Stimulated activated CD8-positive, alpha-beta memory T cell treated with anti-CD3 and anti-CD28 coated beads, Interleukin-12 subunit alpha, Interleukin-12 subunit beta, amount 100 ng/mL, for 24 hours (primary cell): ENCODE results near the gene PSMD13.

ENCODE experiments used
- DNase-seq: peaks from one replicate; pipeline ENCODE4 v3.0.0-alpha.2; 2020; ENCODE audit errors: extremely low read depth

Gene PSMD13

DNA sequence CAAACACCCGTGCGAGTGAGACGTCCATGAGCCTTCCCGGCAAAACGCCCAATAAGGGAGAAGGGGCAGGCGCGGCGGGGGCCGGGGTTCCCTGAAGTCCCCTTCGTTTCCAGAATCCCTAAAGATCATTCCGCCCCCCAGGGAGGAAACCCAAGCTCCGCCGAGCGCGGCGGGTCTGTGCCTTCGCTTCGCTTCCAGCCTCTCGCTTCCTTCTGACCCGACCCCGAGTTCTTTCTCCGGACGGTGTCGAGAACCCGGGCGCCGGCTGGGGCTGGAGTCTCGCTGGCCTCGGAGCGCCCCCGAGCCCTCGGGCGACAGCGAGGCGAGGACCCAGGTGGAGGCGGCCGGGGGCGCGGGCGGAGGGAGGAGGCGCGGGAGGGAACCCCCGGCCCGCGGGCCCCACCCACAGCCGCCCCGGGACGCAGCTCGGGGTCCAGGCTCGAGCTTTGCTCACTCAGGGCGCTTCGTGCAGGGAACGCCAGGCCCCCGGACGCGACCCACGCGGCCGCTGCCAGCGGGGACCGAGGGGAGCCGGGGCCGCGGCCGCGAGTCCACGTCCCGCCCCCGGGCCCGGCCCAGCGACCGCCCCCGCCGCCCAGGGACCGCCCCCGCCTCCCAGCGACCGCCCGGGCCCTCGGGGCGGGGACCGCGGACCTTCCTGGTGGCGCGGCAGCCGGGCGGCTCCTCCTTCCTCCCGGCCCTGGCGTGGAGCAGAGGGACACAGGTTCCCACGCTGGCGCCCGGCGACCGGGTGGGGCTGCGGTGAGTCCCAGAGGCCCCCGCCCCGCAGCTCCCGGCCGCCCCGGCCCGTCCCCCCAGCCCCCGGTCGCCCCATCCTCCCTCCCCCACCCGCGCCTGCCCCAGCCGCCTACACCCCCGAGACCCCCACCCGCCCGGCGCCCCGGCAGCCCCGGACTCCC is 52.0 kb downstream of the PSMD13 start, which contains the start of gene PGGHG:
TSS of gene PGGHG (plus strand) at position 649 of the 920 bp plus-strand sequence. CDS start 691 bp downstream, outside the sequence.
- DNase-seq = no peak

GRCh38 chr11:289398-289711 is 52.6 kb downstream of the PSMD13 start:
- no peak for DNase-seq

- no peak for DNase-seq
Measured at GRCh38 chr11:289712-290620, 53.2 kb downstream of the PSMD13 start.

DNA sequence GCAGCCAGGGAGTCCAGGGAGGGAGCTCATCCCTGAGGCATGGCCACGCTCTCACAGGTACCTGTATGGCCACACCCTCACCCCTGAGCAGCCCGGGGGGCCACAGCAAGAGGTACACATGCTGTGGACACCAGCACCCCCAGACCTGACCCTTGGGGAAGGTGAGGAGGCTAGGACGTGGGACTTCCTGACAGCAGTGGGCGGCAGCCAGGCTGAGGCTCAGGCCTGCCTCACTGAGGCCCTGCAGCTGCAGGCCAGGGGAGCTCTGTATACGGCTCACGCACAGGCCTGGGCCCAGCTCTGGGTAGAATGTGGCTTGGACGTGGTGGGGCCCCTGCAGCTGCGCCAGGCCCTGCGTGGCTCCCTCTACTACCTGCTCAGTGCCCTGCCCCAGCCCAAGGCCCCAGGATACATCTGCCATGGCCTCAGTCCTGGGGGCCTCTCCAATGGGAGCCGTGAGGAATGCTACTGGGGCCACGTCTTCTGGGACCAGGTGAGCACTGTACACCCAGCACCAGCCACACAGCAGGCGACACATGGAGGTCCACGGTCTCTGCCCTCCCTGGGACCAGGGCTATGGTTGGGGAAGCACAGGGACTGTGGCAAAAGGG is 54.0 kb downstream of the PSMD13 start:
- no peak for DNase-seq

- no peak for DNase-seq
Measured at GRCh38 chr11:291281-292210, 54.8 kb downstream of the PSMD13 start.

- no peak for DNase-seq
Measured at GRCh38 chr11:292211-293121, 55.7 kb downstream of the PSMD13 start.

DNA sequence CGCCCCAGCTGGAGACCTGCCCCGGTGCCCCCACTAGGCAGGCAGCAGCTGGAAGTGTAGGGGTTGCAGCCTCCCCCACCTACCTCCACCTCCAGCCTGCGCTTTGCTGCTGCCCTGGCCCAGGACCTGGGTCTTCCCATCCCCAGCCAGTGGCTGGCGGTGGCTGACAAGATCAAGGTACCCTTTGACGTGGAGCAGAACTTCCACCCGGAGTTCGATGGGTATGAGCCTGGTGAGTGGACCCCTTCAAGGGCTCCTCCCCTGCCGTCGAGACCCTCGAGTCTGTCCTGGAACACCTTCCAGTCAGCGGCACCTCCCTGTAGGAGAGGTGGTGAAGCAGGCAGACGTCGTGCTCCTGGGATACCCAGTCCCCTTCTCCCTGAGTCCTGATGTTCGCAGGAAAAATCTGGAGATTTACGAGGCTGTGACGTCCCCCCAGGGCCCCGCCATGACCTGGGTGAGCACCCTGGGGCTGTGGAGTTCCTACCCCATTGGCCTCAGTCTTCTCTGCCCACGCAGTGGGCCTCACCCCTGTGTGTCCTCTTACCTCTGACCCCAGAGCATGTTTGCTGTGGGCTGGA is 56.6 kb downstream of the PSMD13 start:
- no peak for DNase-seq

DNA sequence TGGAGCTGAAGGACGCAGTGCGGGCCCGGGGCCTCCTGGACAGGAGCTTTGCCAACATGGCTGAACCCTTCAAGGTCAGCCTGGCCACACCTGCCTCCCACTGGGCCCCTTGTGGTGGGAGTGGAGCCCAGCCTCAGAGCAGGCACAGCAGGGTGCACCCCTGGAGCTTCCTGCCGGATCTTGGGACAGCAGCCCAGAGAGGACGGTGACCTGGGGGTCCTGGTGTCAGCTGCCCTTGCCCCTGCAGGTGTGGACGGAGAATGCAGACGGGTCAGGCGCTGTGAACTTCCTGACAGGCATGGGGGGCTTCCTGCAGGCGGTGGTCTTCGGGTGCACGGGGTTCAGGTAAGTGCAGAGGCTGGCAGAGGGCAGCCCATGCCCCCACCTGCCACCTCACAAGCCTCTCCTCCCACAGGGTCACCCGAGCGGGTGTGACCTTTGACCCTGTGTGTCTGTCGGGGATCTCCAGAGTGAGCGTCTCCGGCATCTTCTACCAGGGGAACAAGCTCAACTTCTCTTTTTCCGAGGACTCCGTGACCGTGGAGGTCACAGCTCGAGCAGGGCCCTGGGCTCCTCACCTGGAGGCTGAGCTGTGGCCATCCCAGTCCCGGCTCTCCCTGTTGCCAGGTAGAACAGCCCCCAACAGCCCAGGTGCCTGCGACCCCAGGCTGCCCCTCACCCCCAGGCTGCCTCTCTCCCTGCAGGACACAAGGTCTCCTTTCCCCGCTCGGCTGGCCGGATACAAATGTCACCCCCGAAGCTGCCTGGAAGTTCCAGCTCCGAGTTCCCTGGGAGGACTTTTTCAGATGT is 57.3 kb downstream of the PSMD13 start:
- DNase-seq = no peak

DNA sequence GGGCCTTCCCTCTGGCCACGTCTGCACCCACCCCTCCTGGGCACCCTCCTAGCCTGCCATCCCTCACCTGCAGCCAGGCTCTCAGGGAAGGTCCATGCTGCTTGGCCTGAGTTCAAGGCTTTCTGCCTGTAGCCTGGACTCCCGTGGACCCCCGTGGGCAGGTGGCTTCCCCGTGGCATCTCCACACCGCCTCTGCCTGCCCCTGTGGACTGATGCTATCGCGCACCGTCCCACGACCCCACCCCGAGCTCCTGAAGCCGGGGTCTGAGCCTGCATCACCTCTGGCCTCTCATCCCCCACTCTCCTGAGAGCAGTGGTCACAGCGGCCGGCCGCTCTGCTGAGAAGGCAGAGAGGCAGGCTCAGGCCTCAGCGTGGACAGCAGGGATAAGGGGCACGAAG is 58.0 kb downstream of the PSMD13 start:
- no peak for DNase-seq

DNA sequence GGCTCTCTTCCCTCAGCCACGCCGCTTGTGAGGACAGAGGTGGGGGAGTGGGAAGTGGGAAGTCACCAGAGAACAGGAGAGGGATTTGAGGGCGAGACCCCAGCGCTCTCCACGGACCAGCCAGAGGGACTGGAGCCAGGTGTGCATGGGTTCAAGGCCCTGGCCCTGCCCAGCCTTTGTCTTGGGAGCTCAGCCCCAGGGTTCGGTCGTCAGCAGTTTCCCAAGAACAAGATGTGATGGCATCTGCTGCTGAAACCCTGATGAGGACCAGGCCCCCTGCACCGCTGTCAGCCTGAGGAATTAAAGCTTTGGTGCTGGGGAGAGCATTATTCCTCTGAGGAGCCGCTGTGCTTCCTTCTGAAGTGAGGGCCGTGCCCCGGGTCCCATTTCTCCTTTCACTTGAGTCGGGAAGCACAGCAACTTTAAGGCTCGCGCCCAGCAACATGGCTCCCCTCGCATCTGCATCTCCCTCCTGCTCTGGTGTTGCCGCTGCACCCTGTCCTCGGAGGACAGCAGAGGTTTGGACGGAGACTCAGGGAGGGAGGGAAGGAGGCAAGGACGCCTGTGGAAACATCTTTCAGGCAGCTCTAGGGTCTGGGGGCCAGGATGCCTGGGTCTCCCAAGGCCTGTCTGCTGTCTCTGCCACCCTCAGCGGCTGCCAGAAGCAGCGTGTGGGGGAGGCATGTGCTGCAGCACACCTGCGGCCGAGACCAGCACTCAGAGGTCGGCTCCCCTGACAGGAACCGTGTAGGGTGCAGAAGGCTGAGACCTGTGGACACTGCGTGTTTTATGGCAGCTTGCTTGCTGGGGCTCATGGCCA is 58.8 kb downstream of the PSMD13 start:
- no peak for DNase-seq

GRCh38 chr11:296171-297050 is 59.6 kb downstream of the PSMD13 start:
- no peak for DNase-seq

- DNase-seq = no peak
Measured at GRCh38 chr11:297051-297585, 60.3 kb downstream of the PSMD13 start.

- DNase-seq = no peak
Measured at GRCh38 chr11:297586-298405, 61.0 kb downstream of the PSMD13 start.

DNA sequence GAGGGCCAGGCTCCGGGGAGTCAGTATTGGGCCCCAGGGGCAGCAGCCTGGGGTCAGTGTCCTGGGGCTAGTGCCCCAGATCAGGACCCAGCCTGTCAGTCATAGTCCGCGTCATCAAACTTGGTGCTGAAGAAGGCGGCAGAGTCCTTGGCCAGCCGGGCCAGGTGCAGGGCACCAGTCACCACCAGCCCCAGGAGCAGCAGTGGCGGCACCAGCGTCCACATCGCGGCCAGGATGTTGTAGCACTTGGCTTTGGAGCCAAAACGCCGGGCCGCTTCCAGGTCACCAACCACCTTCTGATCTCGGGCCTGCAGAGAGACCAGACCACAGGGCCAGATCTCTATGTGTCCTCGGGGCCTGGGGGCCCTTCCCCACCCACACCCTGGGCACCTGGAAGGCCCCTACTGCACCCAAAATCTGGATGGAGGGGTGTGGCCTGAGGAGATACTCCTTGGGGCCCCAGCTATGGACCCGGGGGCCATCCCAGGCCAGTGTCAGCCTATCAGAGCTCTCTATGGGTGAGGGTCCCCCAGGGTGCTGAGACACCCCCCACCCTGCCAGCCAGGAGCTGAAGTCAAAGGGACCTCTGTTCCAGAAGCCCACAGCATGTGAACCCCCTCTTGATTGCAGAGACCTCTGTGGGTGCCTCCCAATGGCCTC is 61.8 kb downstream of the PSMD13 start:
- DNase-seq = no peak
